Fibroblast of mammary gland (primary cell): Measurements from ENCODE around the gene PPM1K.

Experiments
- DNase-seq: peaks from one replicate; pipeline ENCODE4 v3.0.0-alpha.2; 2010; ENCODE audit warnings: low read depth
- H3K4me3 ChIP-seq: 2 replicates; pipeline ENCODE4 v1.5.1; 2011; ENCODE audit warnings: low read depth, mild to moderate bottlenecking, low read length, moderate library complexity; ENCODE audit not compliant: control insufficient read depth
- TF ChIP-seq, protein P1 (sequence below): conservative IDR thresholded peaks from 2 replicates; pipeline ENCODE4 v1.5.1; 2011; ENCODE audit warnings: low read depth, low read length, inconsistent platforms; ENCODE audit not compliant: control insufficient read depth, insufficient read depth

Gene PPM1K

DNA sequence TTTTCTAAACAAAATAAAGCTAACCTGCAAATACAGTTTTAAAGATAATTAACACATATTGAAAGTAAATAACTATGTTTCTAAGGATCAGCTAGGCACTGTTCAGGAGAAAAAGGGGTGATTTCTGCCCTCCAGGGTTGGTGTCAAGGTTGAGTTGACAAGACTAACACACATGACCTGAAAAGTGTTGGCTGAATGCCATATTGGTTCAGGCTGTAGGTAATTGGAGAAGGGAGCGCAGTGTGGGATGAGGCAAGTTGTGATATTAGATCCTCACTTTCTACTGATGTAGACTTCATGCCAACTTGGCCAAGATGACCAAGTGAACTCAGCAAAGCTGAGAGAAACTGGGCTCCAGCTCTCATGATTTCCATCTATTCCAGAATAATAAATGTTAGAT, 42.2 kb downstream of the PPM1K start:
- TF ChIP-seq, protein P1, sequence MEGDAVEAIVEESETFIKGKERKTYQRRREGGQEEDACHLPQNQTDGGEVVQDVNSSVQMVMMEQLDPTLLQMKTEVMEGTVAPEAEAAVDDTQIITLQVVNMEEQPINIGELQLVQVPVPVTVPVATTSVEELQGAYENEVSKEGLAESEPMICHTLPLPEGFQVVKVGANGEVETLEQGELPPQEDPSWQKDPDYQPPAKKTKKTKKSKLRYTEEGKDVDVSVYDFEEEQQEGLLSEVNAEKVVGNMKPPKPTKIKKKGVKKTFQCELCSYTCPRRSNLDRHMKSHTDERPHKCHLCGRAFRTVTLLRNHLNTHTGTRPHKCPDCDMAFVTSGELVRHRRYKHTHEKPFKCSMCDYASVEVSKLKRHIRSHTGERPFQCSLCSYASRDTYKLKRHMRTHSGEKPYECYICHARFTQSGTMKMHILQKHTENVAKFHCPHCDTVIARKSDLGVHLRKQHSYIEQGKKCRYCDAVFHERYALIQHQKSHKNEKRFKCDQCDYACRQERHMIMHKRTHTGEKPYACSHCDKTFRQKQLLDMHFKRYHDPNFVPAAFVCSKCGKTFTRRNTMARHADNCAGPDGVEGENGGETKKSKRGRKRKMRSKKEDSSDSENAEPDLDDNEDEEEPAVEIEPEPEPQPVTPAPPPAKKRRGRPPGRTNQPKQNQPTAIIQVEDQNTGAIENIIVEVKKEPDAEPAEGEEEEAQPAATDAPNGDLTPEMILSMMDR, result no peak
- DNase-seq, result peak; percentile 3
- H3K4me3 ChIP-seq, result no peak overlapping the region

DNA sequence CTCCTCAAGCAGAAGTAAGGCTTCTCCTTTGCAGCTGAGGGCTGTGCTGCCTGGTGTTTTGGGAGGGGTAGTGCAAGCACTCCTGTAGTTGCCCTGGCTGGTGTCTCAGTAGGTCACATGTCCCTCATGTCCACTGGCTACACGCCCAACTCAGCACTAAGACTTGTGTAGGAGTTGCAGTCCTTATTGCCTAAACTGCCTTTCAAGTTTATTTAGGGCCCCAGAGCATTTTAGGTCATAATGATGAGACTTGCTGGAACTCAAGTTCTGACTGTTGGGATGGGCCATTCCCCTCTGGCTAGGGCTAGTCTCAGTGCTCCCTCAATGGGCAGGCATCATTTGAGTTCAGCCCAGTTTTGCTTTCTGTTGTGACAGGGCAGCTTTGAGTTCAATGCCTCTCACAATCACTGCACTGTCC, 44.1 kb downstream of the PPM1K start:
- peak; percentile 17 for DNase-seq
- TF ChIP-seq, protein P1, result no peak
- H3K4me3 ChIP-seq, result no peak overlapping the region

DNA sequence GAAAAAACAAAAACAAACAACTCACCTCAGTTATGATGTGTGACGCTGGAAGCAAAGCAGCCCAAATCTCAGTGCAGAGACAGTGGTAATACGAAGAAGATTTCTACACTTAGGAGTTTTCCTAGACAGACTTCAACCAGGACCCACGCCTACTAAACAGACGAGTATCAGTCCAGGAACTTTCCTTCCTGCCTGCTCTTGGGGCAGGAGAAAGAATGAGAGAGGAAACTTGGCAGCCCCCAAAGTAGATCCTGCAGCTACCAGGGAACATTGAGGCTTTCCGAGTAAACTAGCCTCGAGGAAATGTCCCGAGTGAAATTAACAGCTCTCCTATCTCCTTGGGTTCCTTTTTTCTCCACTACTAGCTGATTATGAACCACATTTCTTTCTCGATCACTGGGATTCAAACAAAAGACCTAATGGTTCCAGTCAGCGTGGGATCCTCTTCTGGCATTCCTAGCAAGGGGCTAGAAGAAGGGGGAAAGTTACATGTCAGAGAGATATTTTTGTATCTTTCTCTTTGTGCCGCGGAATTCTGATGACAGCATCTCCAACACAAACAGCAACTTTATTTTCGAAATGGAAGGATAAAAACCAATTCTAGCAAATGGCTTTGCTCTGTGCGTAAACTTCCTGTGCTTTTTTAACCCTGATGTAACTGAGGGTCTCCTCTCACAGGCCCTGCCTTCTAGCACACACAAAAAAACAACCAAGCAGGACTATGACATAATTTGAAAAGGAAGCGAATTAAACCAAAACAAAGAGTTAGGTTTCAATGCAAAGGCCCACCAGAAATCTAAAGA, 53.2 kb downstream of the PPM1K start:
- TF ChIP-seq, protein P1, result no peak
- no peak overlapping the region for H3K4me3 ChIP-seq
- DNase-seq, result peak; percentile 22

DNA sequence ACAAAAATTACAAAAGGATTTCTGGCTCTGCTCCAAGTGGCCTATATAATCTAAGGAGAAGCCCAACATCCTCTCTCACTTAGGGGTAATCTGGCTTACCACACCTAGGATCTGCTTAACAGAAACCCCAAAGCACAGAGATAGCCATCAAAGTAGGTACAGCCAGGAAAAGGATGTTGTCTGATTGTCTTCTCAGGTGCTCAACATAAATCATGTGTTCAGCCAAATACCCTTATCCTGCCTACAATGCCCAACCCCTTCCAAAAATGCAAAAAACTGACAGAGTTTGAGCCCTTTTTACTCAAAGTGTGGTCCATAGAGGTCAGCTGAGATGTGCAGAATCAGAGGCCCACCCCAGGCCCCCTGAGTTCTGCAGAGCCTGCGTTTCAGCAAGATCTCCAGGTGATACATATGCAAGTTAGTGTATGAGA, 53.9 kb downstream of the PPM1K start:
- no peak for DNase-seq
- H3K4me3 ChIP-seq, result no peak overlapping the region
- TF ChIP-seq, protein P1, result no peak

DNA sequence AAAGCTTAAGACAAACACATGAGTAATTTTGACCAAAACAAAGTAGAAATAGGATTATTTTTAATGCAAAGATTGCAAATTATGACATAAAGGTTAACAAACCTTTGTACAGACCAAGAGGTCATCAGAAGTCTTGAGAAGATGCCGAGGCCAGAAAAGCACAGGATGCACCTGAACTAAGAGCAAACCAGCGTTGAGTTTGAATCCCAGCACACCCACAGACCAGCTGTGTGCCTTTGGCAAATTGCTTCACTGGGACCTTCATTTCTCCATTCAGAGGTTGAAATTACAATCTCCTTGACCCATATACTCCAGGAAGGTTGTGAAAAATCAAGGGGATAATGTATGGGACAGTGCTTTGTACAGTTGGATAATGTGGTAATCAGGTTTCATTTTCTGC, 56.6 kb downstream of the PPM1K start:
- DNase-seq, result no peak
- no peak overlapping the region for H3K4me3 ChIP-seq
- TF ChIP-seq, protein P1, result no peak

- TF ChIP-seq, protein P1, result no peak
- H3K4me3 ChIP-seq, result no peak overlapping the region
- no peak for DNase-seq
Observed at GRCh38 chr4:88226143-88226542, 58.2 kb downstream of the PPM1K start.
